ENCODE results near the gene MIER2.
A peak's percentile ranks its signal among the peaks of the same experiment; 100 is the strongest.

MIER2 gene

DNA sequence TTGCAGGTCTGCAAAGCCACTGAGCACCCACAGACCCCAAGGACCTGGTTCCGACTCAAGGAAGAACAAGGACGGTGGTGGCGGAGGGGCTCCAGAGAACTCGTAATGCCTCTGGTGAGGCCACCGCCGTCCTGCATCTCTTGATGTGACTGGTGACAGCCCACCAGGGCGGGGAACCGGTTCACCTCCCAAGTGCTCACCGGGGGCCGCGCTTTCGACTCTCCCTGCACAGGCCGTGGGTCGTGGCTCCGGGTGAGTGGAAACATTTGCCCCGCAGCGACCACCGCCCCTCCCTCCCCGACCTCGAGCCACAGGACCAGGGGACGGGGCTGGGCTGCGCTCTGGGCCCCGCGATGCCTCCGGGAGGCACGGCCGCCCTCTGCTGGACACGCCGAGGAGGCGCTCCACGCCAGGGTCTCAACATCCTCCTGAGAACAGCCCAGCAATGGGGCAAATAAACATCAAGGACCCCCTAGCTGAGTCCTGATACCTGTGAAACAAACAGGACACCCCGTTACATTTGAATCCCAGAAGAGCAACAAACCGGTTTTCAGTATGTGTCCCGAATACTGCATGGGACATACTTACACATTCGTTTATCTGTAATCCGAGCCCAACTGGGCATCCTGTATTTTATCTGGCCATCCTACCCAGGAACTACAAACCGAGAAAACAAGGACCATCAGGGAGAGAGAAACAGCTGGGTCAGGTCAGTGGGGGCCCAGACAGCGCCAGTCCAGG is 49.5 kb downstream of the MIER2 start:
- TF ChIP-seq, protein P1, sequence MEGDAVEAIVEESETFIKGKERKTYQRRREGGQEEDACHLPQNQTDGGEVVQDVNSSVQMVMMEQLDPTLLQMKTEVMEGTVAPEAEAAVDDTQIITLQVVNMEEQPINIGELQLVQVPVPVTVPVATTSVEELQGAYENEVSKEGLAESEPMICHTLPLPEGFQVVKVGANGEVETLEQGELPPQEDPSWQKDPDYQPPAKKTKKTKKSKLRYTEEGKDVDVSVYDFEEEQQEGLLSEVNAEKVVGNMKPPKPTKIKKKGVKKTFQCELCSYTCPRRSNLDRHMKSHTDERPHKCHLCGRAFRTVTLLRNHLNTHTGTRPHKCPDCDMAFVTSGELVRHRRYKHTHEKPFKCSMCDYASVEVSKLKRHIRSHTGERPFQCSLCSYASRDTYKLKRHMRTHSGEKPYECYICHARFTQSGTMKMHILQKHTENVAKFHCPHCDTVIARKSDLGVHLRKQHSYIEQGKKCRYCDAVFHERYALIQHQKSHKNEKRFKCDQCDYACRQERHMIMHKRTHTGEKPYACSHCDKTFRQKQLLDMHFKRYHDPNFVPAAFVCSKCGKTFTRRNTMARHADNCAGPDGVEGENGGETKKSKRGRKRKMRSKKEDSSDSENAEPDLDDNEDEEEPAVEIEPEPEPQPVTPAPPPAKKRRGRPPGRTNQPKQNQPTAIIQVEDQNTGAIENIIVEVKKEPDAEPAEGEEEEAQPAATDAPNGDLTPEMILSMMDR (conservative IDR thresholded peaks at IDR 0.05), result peak; percentile 33; the same call in 1 of the 2 replicates
- H3K27ac ChIP-seq, result peak overlapping the region; percentile 47

GRCh38 chr19:294341-294945 is 50.2 kb downstream of the MIER2 start:
- H3K27ac ChIP-seq, result no peak overlapping the region
- TF ChIP-seq, protein P1 (conservative IDR thresholded peaks at IDR 0.05), result no peak

- TF ChIP-seq, protein P1 (conservative IDR thresholded peaks at IDR 0.05), result no peak
- no peak overlapping the region for H3K27ac ChIP-seq
These were observed 51.0 kb downstream of the MIER2 start for GRCh38 chr19:293436-294110.

GRCh38 chr19:292951-293350 is 51.6 kb downstream of the MIER2 start:
- H3K27ac ChIP-seq, result no peak overlapping the region
- TF ChIP-seq, protein P1 (conservative IDR thresholded peaks at IDR 0.05), result no peak

- TF ChIP-seq, protein P1 (conservative IDR thresholded peaks at IDR 0.05), result no peak
- H3K27ac ChIP-seq, result no peak overlapping the region
These were observed 52.2 kb downstream of the MIER2 start for GRCh38 chr19:292281-292884.

DNA sequence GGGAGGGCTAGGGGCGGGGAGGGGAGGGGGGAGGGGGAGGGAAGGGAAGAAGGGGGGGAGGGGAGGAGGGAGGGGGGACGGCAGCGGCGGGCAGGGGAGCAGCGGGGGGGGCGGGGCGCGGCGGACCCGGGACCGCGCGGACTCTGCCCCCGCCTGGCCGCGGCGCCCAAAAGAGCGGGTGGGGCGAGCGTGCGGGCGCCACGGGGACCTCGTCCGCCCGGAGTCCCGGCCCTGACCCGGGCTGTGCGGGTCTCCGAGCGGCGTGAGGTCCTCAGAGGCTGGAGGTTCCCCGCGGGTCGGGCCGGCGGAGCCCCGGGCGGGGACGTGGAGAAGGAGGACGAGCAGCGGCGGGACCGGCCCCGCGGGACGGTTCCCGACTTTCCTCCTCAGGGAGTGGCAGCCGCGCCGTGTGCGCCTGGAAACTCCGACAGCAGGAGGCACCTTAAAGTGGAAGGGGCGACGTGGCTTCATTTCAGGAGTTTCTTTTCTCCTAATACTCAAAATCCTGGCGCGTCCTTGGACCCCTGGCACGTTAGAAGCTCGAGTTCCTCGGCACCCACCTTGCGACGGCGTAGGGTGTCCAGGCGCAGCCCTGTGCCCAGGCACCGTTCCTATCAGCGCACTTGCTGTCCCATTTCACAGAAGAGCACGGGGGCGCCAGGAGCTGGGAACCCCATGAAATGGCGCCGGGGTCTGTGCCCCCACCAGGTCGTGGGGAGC is 52.9 kb downstream of the MIER2 start:
- TF ChIP-seq, protein P1 (conservative IDR thresholded peaks at IDR 0.05), result no peak

More for the DNA sequence above, 52.9 kb downstream of the MIER2 start:
- no peak overlapping the region for H3K27ac ChIP-seq
